Measurements from ENCODE around the gene ALG6.
"Not testable (repeated sequence)": the region's sequence is repeated elsewhere in the genome, so short reads cannot be mapped to it uniquely, and the experiment has no call there.

Gene ALG6

GRCh38 chr1:63328781-63329180, 38.6 kb upstream of the ALG6 start:
- no peak for DNase-seq

- DNase-seq = no peak
These were observed 37.7 kb upstream of the ALG6 start for GRCh38 chr1:63329621-63330330.

GRCh38 chr1:63330331-63330916, 37.0 kb upstream of the ALG6 start:
- no peak for DNase-seq

- DNase-seq = no peak
These were observed 25.0 kb upstream of the ALG6 start for GRCh38 chr1:63342402-63342801.

- no peak for DNase-seq
These were observed 23.5 kb upstream of the ALG6 start for GRCh38 chr1:63343922-63344321.

- DNase-seq = no peak
These were observed 17.1 kb upstream of the ALG6 start for GRCh38 chr1:63350320-63350719.

GRCh38 chr1:63352736-63353135, 14.7 kb upstream of the ALG6 start:
- DNase-seq = no peak

GRCh38 chr1:63356234-63356633, 11.2 kb upstream of the ALG6 start:
- DNase-seq = not testable (repeated sequence)

GRCh38 chr1:63359561-63359960, 7.9 kb upstream of the ALG6 start:
- DNase-seq = no peak

- no peak for DNase-seq
These were observed 5.4 kb upstream of the ALG6 start for GRCh38 chr1:63362073-63362472.

- no peak for DNase-seq
These were observed 4.8 kb upstream of the ALG6 start for GRCh38 chr1:63362578-63362977.

GRCh38 chr1:63363014-63363413, 4.4 kb upstream of the ALG6 start:
- no peak for DNase-seq

- DNase-seq = no peak
These were observed 566 bp upstream of the ALG6 start for GRCh38 chr1:63366908-63367214.

GRCh38 chr1:63368131-63368530, 704 bp downstream of the ALG6 start:
- no peak for DNase-seq

GRCh38 chr1:63379583-63379982, 12.2 kb downstream of the ALG6 start:
- DNase-seq = no peak

GRCh38 chr1:63381741-63382140, 14.3 kb downstream of the ALG6 start:
- no peak for DNase-seq

- no peak for DNase-seq
These were observed 34.5 kb downstream of the ALG6 start for GRCh38 chr1:63401945-63402344.

- no peak for DNase-seq
These were observed 36.0 kb downstream of the ALG6 start for GRCh38 chr1:63403386-63403785.

GRCh38 chr1:63405021-63405420, 37.6 kb downstream of the ALG6 start:
- no peak for DNase-seq

- no peak for DNase-seq
These were observed 38.6 kb downstream of the ALG6 start for GRCh38 chr1:63405987-63406386.

- DNase-seq = no peak
These were observed 39.6 kb downstream of the ALG6 start for GRCh38 chr1:63407002-63407401.

GRCh38 chr1:63408331-63408730, 40.9 kb downstream of the ALG6 start:
- DNase-seq = no peak

- no peak for DNase-seq
These were observed 43.6 kb downstream of the ALG6 start for GRCh38 chr1:63411066-63411465.

GRCh38 chr1:63413394-63413793, 46.0 kb downstream of the ALG6 start:
- no peak for DNase-seq

GRCh38 chr1:63414691-63415365, 47.4 kb downstream of the ALG6 start:
- DNase-seq = no peak

Measured in amniotic stem cell (primary cell).